Myocyte (in vitro differentiated cells): ENCODE results near the gene TTBK1. TPM values are rescaled to one million over a fixed set of nuclear protein-coding genes. Genes with fewer than 3 reads are reported as not detected.

Source experiments
- DNase-seq: peaks from one replicate; pipeline ENCODE4 v3.0.0-alpha.2; 2012; ENCODE audit warnings: low read depth
- total RNA-seq: library from RNA; depleted of rRNA; stranded (reverse); fragments of >200 nt; gene quantifications from 2 replicates; pipeline ENCODE4 v1.2.3, GENCODE V29; 2014

Gene TTBK1
- total RNA-seq, 1 donor from 2014 or later, result not detected

- DNase-seq, result peak; percentile 8
Measured at GRCh38 chr6:43336382-43336781, 93.1 kb downstream of the TTBK1 start.

Other genes with a start within 250 kb of the TTBK1 start
- 29.2 and 33.6 TPM in 2 replicates for gene MEA1, start 229.5 kb upstream of the TTBK1 start, total RNA-seq
- gene KLHDC3, start 229.2 kb upstream of the TTBK1 start, total RNA-seq, result 94.5 and 194 TPM in 2 replicates
- 64.0 and 65.6 TPM in 2 replicates for gene RRP36, start 221.9 kb upstream of the TTBK1 start, total RNA-seq
- gene CUL7, start 189.6 kb upstream of the TTBK1 start, total RNA-seq, result 54.1 and 58.1 TPM in 2 replicates
- 17.6 and 27.3 TPM in 2 replicates for gene MRPL2, start 184.0 kb upstream of the TTBK1 start, total RNA-seq
- gene KLC4, start 183.8 kb upstream of the TTBK1 start, total RNA-seq, result 21.0 and 23.6 TPM in 2 replicates
- 38.9 and 47.5 TPM in 2 replicates for gene PTK7, start 167.2 kb upstream of the TTBK1 start, total RNA-seq
- 66.1 and 69.9 TPM in 2 replicates for gene SRF, start 72.2 kb upstream of the TTBK1 start, total RNA-seq
- gene CUL9, start 61.3 kb upstream of the TTBK1 start, total RNA-seq, result 14.5 and 20.7 TPM in 2 replicates
- 63.6 and 109 TPM in 2 replicates for gene DNPH1, start 14.0 kb upstream of the TTBK1 start, total RNA-seq
- gene SLC22A7, start 54.8 kb downstream of the TTBK1 start, total RNA-seq, result not detected in 2 replicates
- gene CRIP3, start 65.3 kb downstream of the TTBK1 start, total RNA-seq, result 0.78 TPM in 1 of 2 replicates, not detected in the other
- gene ZNF318, start 126.2 kb downstream of the TTBK1 start, total RNA-seq, result 14.4 and 14.9 TPM in 2 replicates
- gene ABCC10, start 184.1 kb downstream of the TTBK1 start, total RNA-seq, result 10.5 and 11.6 TPM in 2 replicates
- 3.3 and 6.2 TPM in 2 replicates for gene DLK2, start 212.1 kb downstream of the TTBK1 start, total RNA-seq
- gene TJAP1, start 234.1 kb downstream of the TTBK1 start, total RNA-seq, result 26.7 and 39.6 TPM in 2 replicates